Spleen (tissue), 11 donors: ENCODE results near the gene MLST8. TPM values are rescaled to one million over a fixed set of nuclear protein-coding genes. Genes with fewer than 3 reads are reported as not detected.

Source experiments
- DNase-seq: peaks from one replicate; pipeline ENCODE4 v3.0.0-alpha.2; 2020
- H3K27ac ChIP-seq, 8 donors: fragments of 200-600 bp; sonication (generic) in 7 of 8; 1 replicate in 4 of 8; 2 replicates in 4 of 8; pipeline versions ENCODE4 v1.5.0 to v1.8.0; 2016 to 2021; ENCODE audit warnings: inconsistent platforms in 4 of 8, mild to moderate bottlenecking in 4 of 8, moderate library complexity in 1 of 8
- H3K27me3 ChIP-seq, 7 donors: fragments of 200-600 bp; sonication (generic) in 6 of 7; replicated peaks in 1 of 7; 1 replicate in 4 of 7; 2 replicates in 3 of 7; pipeline versions ENCODE4 v1.5.0 to v1.8.0; 2016 to 2021; ENCODE audit warnings: inconsistent platforms in 3 of 7, mild to moderate bottlenecking in 1 of 7
- H3K36me3 ChIP-seq, 6 donors: fragments of 200-600 bp; sonication (generic) in 5 of 6; 1 replicate in 4 of 6; 2 replicates in 2 of 6; pipeline versions ENCODE4 v1.5.0 to v1.8.0; 2016 to 2021; ENCODE audit warnings: inconsistent platforms in 2 of 6
- H3K4me1 ChIP-seq, 6 donors: fragments of 200-600 bp; sonication (generic) in 5 of 6; 1 replicate in 3 of 6; 2 replicates in 3 of 6; pipeline versions ENCODE4 v1.5.0 to v1.8.0; 2016 to 2021; ENCODE audit warnings: inconsistent platforms in 3 of 6
- H3K4me3 ChIP-seq, 8 donors: fragments of 200-600 bp; sonication (generic) in 7 of 8; 1 replicate in 4 of 8; 2 replicates in 4 of 8; pipeline versions ENCODE4 v1.5.0 to v1.8.0; 2016 to 2021; ENCODE audit warnings: inconsistent platforms in 4 of 8, mild to moderate bottlenecking in 4 of 8, moderate library complexity in 2 of 8
- H3K9me3 ChIP-seq, 8 donors: fragments of 200-600 bp; sonication (generic) in 7 of 8; 1 replicate in 4 of 8; 2 replicates in 4 of 8; pipeline versions ENCODE4 v1.5.0 to v1.8.0; 2016 to 2021; ENCODE audit warnings: inconsistent platforms in 4 of 8
- POLR2A ChIP-seq, 3 donors: fragments of 450-650 bp; IDR thresholded peaks; one replicate each; pipeline ENCODE4 v1.5.1; 2017; ENCODE audit warnings: antibody characterized with exemption in 3 of 3, mild to moderate bottlenecking in 1 of 3
- POLR2AphosphoS5 ChIP-seq, 3 donors: sonication (generic); formaldehyde crosslinking; IDR thresholded peaks; one replicate each; pipeline ENCODE4 v1.5.1; 2017; ENCODE audit warnings: antibody characterized with exemption in 3 of 3
- WGBS, 5 donors: extraction: QIAGEN DNeasy Blood & Tissue Kit in 3 of 5; methylation state at CpG; one replicate each; pipeline versions ENCODE4 v1.1.5 to v1.1.7; 2013 to 2018; 5-methylcytosine and 5-hydroxymethylcytosine counted together
- intact Hi-C: fragments of 100-400 bp; cut with DNase I; formaldehyde crosslinking; loops from one replicate; pipeline ENCODE4 v1.15.0; 2023; ENCODE audit warnings: low total_unique reads
- polyA plus RNA-seq, 3 donors: library from polyadenylated mRNA; stranded (reverse); fragments of 200-250 nt; gene quantifications; one replicate each; pipeline ENCODE4 v1.2.1, GENCODE V29; 2013
- total RNA-seq, 7 donors: library from RNA; depleted of rRNA in 3 of 7; stranded (reverse); fragments of >200 nt in 3 of 7; fragmentation: NEBNext Ultra II Directional in 4 of 7; extraction: Animal tissue kit (Norgen Biotek cat#: 25700) in 4 of 7; gene quantifications; one replicate each; pipeline versions ENCODE4 v1.1.0 to v1.2.1, GENCODE V29; 2016 to 2021
- TF ChIP-seq, protein P1 (sequence below), 11 experiments: fragments of 200-600 bp in 7 of 11; fragments of 450-650 bp in 4 of 11; sonication (generic) in 4 of 11; IDR thresholded peaks in 8 of 11; conservative IDR thresholded peaks in 3 of 11; 1 replicate in 7 of 11; 2 replicates in 4 of 11; pipeline versions ENCODE4 v1.4.0 to v1.8.0; 2016 to 2021; ENCODE audit warnings: antibody characterized with exemption in 11 of 11, inconsistent platforms in 4 of 11, mild to moderate bottlenecking in 1 of 11
- donor health status: healthy with polysubstance abuse.
- donor health status: DM: no; HTN: no; CAD: no; lungs with moderate emphysema.
- donor health status: DM: no; HTN: no; CAD: no.
- donor health status: Bipolar disorder and iron deficiency.
- donor health status: healthy.
- donor health status: DM: no; HTN: no; CAD: no.
- donor health status: DM: yes; HTN: yes; CAD: no.

Gene MLST8
- total and polyA plus RNA-seq, 10 donors = 25.0 to 61.7 (median 40.6) TPM

DNA sequence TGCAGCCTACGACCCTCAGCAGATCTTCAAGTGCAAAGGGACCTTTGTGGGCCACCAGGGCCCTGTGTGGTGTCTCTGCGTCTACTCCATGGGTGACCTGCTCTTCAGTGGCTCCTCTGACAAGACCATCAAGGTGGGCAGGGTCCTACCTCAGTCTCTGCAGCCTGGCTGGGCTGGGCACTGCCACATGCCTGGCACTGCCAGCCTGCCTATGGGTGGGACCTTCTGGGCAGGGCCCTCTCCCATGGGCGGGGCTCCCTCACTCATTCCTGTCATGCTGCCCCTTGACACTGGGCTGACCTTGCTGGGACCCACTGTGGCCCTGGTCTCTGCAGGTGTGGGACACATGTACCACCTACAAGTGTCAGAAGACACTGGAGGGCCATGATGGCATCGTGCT, 31.3 kb upstream of the MLST8 start:
- peaks cover 4 to 97% (median 84%) of the 10 kb centered on the region in 6 donors for H3K36me3 ChIP-seq
- no peak for DNase-seq

DNA sequence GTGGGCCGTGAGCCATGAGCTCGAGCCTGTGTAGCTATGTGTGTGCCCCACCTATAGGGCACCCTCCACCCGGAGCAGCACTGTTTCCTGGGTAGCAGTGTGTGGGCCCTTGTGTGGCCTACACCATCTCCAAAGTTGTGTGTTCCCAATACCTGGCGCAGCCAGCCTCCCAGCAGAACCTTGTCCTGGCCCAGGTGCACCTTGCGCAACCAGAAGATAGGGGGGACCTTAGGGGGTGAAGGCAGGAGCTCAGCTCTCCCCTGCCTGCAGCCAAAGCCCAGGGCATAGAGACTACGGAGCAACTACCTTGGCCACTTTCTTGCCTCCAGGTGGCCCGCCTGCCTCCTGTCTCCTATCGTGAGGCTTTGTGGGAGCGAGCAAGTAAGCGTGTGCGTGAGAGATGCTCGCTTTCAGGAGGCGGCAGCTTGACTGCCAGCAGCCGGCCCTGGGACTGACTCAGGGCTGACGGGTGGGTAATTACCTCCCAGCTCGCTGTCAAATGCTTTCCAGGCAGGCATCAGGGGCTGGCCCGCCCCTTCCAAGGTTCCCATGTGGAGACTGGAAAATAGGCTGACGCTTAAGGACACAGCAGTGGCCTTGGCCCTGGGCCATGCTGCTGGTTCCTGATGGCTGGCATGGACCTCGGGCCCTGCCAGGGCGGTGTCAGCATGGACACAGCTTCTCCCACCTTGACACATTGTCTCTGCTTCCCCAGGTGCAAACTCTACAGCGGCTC, 30.7 kb upstream of the MLST8 start:
- H3K27me3 ChIP-seq = no peaks in the 10 kb centered on the region
- H3K4me1 ChIP-seq = peaks cover under 1 to 52% (median 22%) of the 10 kb centered on the region in 6 donors
- no peak overlapping the region for H3K4me3 ChIP-seq
- H3K9me3 ChIP-seq = peaks cover 0 to 6% (median 0%) of the 10 kb centered on the region in 8 donors
- H3K36me3 ChIP-seq = peaks cover 4 to 92% (median 80%) of the 10 kb centered on the region in 6 donors
- 83 to 95% (median 88%) methylated on average over 5 to 21 of the region's 21 CpGs for whole genome bisulfite sequencing, 5 donors
- H3K27ac ChIP-seq = peak overlapping the region in 2 of 8 donors; percentile 5 to 7
- intact Hi-C loops = no loop called here
- TF ChIP-seq, protein P1, sequence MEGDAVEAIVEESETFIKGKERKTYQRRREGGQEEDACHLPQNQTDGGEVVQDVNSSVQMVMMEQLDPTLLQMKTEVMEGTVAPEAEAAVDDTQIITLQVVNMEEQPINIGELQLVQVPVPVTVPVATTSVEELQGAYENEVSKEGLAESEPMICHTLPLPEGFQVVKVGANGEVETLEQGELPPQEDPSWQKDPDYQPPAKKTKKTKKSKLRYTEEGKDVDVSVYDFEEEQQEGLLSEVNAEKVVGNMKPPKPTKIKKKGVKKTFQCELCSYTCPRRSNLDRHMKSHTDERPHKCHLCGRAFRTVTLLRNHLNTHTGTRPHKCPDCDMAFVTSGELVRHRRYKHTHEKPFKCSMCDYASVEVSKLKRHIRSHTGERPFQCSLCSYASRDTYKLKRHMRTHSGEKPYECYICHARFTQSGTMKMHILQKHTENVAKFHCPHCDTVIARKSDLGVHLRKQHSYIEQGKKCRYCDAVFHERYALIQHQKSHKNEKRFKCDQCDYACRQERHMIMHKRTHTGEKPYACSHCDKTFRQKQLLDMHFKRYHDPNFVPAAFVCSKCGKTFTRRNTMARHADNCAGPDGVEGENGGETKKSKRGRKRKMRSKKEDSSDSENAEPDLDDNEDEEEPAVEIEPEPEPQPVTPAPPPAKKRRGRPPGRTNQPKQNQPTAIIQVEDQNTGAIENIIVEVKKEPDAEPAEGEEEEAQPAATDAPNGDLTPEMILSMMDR (IDR thresholded peaks at IDR 0.05 in 8 of 11, conservative IDR thresholded peaks at IDR 0.05 in 3 of 11) = no peak
- TF ChIP-seq POLR2AphosphoS5 (IDR thresholded peaks at IDR 0.05) = peak; percentile 14 to 68 (median 66)
- DNase-seq = peak; percentile 81

More for the DNA sequence above, 31.3 kb upstream of the MLST8 start:
- intact Hi-C loops = no loop called here
- Histone ChIP-seq H3K4me1 (peaks cover 4 to 57% (median 27%) of the 10 kb centered on the region in 6 donors), H3K4me3 (no peak overlapping the region), H3K9me3 (peaks cover 0 to 6% (median 0%) of the 10 kb centered on the region in 8 donors), H3K27ac (peak overlapping the region in 2 of 8 donors; percentile 5 to 7), H3K27me3 (no peaks in the 10 kb centered on the region)
- WGBS, 5 donors = 87 to 98% (median 91%) methylated on average over 4 of the region's 4 CpGs; no CpG with 5 or more reads in 2 of the 5 donors
- TF ChIP-seq POLR2A (IDR thresholded peaks at IDR 0.05) (no peak), POLR2AphosphoS5 (IDR thresholded peaks at IDR 0.05) (no peak)
- TF ChIP-seq, protein P1 (IDR thresholded peaks at IDR 0.05 in 8 of 11, conservative IDR thresholded peaks at IDR 0.05 in 3 of 11) = no peak

DNA sequence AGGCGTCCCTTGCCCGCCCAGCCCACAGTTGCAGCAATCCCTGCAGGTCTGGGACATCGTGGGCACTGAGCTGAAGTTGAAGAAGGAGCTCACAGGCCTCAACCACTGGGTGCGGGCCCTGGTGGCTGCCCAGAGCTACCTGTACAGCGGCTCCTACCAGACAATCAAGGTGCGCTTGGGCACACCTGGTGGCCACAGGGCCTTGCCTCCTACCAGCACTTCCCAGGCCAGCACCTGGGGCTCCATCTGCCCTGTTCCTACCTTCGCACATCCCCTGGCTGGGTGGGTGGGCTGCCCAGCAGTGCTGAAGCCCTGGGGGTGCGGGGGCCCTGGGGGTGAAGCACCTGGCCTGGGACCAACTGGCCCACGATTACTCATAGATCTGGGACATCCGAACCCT, 29.8 kb upstream of the MLST8 start:
- H3K9me3 ChIP-seq = peaks cover 0 to 6% (median 0%) of the 10 kb centered on the region in 8 donors
- TF ChIP-seq, protein P1 (IDR thresholded peaks at IDR 0.05 in 8 of 11, conservative IDR thresholded peaks at IDR 0.05 in 3 of 11) = no peak
- TF ChIP-seq POLR2AphosphoS5 (IDR thresholded peaks at IDR 0.05) (no peak), POLR2A (IDR thresholded peaks at IDR 0.05) (no peak)
- H3K27me3 ChIP-seq = no peaks in the 10 kb centered on the region
- peaks cover 0 to 47% (median 20%) of the 10 kb centered on the region in 6 donors for H3K4me1 ChIP-seq
- WGBS, 5 donors = 90 to 99% (median 93%) methylated on average over 5 to 10 of the region's 10 CpGs
- no peak overlapping the region for H3K27ac ChIP-seq
- peaks cover 4 to 85% (median 75%) of the 10 kb centered on the region in 6 donors for H3K36me3 ChIP-seq
- DNase-seq = no peak
- intact Hi-C loops = no loop called here
- no peak overlapping the region for H3K4me3 ChIP-seq

DNA sequence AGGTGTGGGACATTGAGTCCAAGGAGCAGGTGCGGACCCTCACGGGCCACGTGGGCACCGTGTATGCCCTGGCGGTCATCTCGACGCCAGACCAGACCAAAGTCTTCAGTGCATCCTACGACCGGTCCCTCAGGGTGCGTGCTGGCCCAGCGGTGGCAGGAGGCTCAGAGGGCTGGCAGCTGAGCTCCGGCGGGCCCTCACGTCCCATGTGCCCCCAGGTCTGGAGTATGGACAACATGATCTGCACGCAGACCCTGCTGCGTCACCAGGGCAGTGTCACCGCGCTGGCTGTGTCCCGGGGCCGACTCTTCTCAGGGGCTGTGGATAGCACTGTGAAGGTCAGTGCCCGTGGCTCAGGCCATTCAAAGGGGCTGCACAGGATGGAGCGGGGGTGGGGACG, 29.2 kb upstream of the MLST8 start:
- H3K27me3 ChIP-seq = no peaks in the 10 kb centered on the region
- H3K4me3 ChIP-seq = no peak overlapping the region
- 89 to 96% (median 95%) methylated on average over 11 to 23 of the region's 23 CpGs for WGBS, 5 donors
- H3K4me1 ChIP-seq = peaks cover 0 to 46% (median 20%) of the 10 kb centered on the region in 6 donors
- intact Hi-C loops = no loop called here
- peak in 1 of 3 donors; percentile 7 for TF ChIP-seq POLR2AphosphoS5 (IDR thresholded peaks at IDR 0.05)
- TF ChIP-seq, protein P1 (IDR thresholded peaks at IDR 0.05 in 8 of 11, conservative IDR thresholded peaks at IDR 0.05 in 3 of 11) = no peak
- H3K27ac ChIP-seq = no peak overlapping the region
- no peak for DNase-seq
- H3K9me3 ChIP-seq = peaks cover 0 to 6% (median 0%) of the 10 kb centered on the region in 8 donors
- H3K36me3 ChIP-seq = peaks cover 4 to 79% (median 69%) of the 10 kb centered on the region in 6 donors
